ENCODE measurements around the gene C2orf76. TPM values are rescaled to one million over a fixed set of nuclear protein-coding genes. Genes with fewer than 3 reads are reported as not detected.
"Not testable (repeated sequence)": the region's sequence is repeated elsewhere in the genome, so short reads cannot be mapped to it uniquely, and the experiment has no call there.

Gene C2orf76
- total RNA-seq, 1 experiment from 2014 or later, result 11.2 TPM

DNA sequence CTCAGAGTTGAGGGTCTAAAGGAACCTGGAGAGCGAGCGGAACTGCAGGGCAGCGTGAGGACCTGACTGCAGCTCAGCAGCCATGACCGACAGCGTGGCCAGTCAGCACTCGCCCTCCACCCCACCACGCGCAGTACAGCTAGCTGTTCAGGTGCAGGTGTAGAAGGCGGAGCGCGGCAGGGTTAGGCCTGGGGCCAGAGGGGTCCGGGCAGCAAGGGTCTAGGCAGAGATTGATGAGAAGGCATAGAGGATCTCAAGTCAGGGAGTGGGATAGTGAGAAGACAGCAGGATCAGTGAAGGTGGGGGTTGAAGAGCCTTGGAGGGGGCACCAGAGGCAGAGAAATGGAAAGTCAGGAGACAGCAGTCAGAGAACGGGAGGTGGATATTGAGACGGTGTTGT lies 72.0 kb downstream of the C2orf76 start:
- DNase-seq (ENCODE audit: low read depth), result no peak

GRCh38 chr2:119293900-119294299 lies 72.7 kb downstream of the C2orf76 start:
- DNase-seq (ENCODE audit: low read depth), result no peak

DNA sequence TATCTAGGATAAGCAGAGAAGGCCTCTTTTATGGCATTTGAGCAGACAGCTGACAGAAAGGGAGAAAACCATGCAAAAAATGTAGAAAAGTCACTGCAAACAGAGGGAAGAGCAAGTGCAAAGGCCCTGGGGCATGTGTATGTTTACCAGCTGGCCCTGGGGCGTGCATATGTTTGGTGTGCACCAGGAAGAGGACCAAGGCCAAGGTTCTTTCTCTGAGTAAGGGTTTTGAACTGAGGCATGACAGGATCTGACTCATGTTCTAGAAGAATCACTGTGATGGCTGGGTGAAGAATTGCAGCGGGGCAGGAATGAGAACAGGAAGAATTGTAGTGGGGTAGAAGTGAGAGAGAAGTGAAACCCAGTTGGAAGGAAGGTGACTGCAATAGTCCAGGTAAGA lies 73.4 kb downstream of the C2orf76 start:
- peak; percentile 41 for DNase-seq (ENCODE audit: low read depth)

DNA sequence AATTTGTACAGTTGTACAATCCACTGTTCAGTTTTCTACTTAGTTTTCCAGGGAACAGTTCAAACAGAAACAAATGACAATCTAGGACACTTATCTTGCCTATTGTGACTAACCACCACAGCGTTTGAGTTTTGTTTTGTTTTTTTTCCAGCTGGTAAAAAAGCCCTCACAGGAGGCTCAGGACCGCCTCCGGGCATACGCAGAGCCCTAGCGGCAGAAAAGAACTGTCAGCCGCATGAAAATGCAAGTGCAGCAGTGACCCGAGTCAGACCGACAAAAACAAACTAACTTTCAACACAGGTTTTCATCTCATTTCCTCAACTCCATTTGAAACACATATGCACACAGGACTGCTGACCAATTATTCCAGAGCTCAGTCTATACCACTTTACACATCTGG lies 74.4 kb downstream of the C2orf76 start:
- DNase-seq (ENCODE audit: low read depth), result peak; percentile 85

- DNase-seq (ENCODE audit: low read depth), result no peak
Observed at GRCh38 chr2:119291588-119292167, 75.0 kb downstream of the C2orf76 start.

DNA sequence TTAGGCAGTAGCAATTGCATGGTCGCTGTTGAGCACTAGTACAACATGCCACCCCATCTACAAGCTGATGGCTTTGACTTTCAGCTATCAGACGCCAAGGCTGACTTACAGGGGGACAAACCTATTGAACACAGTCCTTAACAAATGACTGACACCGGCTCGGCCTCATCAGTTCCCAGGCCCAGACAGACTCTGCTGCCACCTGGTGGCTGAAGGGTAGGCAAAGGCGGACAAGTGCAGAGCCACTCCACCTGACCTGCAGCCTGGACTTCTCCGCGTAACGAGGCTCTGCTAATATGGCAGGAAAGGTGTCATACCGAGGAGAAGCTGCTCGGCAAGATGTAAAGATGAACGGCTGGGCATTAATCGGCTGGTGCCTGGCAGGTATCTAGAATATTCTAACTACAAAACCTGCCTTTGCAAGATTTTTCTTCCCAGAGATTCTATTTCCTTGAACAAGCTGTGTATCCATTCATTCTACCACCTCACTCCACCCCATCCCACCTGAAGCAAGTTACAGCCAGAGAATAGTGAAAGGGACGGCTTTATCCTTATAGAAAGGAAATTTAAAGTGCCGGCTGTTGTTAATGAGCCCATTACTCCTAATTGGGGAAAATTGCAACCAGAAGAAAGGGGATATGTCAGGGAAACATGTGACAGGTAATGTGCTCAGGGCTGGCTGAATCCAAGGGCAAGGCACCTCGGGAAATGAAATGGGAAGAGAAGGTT lies 75.6 kb downstream of the C2orf76 start:
- peak; percentile 27 for DNase-seq (ENCODE audit: low read depth)

DNA sequence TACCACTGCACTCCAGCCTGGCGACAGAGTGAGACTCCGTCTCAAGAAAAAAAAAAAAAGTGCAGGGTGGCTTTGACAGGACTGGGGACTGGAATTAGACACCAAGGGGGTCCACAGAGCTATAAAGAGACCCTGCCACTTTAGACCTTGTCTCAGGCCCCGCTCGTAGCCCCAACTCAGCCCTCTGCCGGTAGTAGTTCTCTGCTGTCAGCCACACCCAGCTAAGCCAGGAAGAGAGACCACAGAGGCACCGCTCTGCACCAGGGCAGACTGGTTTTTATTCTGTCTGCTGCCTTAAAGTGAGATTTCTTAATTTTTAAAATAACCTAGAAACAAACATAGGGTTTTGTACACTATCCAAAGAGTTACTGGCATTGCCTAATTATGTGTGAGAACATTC lies 77.0 kb downstream of the C2orf76 start:
- DNase-seq (ENCODE audit: low read depth), result no peak

DNA sequence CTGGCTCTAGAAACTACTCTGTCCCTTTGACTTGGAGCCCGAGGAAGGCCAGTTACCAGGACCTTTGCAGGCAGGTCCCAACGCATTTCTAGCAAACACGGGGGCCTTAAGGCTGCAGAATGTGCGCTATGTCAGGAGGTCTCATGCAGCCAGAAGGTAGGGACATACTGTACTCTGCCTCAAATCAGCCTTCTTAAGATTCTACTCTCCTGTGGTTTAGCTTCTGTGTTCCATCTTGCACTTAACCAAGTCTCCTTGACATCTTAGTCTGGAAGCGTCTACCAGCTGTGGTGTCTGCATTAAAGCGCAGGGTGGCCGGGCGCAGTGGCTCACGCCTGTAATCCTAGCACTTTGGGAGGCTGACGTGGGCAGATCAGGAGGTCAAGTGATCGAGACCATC lies 77.5 kb downstream of the C2orf76 start:
- peak; percentile 27 for DNase-seq (ENCODE audit: low read depth)

DNA sequence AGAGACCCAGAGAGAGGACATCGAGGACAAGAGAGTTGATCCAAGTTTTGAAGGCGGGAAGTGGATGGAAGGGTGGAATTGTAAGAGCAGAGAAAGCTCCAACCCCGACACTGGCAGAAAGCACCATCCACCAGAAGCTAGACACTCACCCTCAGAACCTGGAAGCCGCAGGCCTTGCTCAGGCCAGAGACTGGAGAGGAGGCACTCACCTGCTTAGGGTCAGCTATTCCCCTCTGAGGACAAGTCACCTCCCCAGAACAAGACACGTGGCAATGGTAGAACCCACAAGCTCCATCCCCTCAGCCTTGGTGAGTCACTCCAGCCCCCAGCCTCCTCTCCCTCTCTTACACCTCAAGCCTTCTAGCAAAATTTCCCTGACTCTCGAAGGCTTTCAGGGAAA lies 78.1 kb downstream of the C2orf76 start:
- no peak for DNase-seq (ENCODE audit: low read depth)

GRCh38 chr2:119286661-119287060 lies 80.0 kb downstream of the C2orf76 start:
- no peak for DNase-seq (ENCODE audit: low read depth)

DNA sequence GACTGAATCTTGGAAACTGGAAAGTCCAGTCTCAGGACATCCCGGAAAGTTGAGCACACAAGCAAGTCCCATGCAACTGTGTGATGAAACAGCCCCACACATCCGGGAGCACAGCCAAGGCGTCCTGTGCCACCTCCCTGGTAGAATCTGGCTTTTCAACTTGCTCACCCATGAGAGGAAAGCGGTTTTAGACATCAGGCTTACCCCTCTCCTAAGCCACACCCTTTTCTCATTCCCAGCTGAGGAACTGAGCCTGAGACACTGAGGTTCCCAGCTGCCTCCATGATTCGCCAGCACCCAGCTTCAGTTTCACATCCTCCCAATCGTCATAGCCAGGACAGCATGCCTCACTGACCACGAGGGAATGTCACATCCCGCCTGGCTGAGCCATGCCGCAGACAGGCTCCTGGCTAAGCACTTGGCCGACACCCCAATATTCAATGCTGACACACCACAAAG lies 82.7 kb downstream of the C2orf76 start:
- DNase-seq (ENCODE audit: low read depth), result peak; percentile 97

DNA sequence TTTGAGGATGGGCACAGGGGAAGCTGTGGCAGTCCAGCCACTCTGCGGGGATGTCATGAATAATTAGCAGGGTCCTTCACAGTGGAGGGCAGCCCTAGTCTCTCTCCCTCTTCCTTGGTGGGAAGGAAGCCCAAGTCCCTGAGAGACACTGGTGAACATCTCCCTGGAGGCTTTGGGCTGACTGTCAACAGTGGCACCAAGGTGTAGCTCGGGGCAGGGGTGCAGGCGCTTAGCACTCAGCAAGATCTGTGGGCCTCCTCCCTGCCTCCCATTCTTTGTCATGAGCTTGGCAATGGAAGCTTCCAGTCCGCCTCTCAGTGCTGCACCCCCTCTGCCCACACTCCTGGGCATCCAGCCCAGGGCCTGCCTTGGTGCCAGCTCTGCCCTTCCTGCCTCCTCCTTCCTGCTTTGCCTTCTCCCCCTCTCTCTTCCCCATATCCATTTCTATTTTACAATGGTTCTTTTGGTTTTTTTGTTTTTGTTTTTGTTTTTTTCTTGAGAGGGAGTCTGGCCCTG lies 83.6 kb downstream of the C2orf76 start:
- DNase-seq (ENCODE audit: low read depth), result peak; percentile 70

DNA sequence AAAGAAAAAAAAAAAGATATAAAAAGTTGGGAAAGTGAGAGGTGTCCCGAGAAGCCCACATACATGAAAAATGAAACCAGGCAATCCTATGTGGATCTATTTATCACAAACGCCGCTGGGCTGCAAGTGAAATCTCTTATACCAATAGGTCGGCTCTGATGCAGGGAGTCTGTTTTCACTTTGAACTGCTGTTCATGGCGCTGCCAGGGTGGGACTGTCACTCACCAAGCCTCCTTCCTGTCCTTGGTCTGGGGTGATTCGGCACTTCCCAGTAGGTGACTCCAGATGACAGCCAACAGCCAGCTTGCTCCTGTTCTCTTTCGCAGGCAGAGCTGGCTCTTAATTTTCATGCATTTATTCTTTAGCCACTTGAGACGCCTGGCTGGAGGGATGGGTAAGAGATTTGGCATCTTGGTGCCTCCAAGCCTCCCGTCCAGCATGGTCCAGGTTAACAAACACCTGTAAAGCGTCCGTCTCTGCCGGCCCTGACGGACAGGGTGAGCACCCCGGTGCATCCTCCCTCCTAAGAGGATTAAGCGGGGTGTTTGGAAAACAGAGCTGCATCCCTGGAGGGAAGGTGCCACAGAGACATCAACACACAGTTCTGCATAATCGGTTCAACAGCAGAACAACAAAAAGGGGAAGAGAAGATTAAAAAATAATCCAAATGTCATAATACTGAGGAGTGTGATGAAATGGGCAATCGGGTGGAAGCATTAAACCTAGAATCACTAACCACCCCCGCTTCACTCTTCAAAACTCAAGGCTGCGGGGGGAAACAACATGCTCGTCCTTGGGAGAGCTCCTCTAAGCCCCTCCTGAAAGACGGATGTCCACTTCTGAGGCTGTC lies 84.3 kb downstream of the C2orf76 start:
- DNase-seq (ENCODE audit: low read depth), result no peak

DNA sequence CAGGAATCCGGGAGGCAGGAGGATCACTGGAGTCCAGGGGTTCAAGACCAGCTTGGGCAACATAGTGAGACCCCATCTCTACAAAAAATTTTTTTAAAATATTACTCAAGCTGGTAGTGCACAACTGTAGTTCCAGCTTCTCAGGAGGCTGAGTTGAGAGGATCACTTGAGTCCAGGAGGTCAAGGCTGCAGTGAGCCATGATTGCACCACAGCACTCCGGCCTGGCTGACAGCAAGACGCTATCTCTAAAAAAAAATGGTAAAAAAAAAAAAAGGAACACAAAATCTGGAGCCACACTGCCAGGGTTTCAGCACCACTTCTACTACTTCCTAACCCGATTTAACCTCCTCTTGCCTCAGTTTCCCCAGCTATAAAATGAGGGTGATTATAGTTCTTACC lies 86.0 kb downstream of the C2orf76 start:
- DNase-seq (ENCODE audit: low read depth), result no peak

- no peak for DNase-seq (ENCODE audit: low read depth)
Observed at GRCh38 chr2:119279666-119280065, 87.0 kb downstream of the C2orf76 start.

DNA sequence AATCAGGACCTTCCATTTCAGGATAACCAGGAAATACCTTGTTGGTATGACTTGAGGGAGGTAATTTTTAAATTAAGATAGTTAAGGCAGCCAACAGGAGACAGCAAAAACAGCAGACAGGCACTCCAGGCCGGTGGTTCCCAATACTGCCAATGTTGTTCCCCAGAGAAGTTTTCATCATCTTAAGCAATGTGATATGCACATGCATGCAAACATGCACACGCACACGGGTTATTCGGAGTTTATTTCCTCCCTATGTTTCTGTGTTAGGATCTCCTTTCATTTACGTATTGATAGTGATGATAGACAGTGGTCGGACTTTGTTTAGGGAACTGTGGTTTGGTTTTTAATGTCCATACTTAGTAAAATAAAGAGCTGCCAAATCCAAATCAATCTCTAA lies 87.7 kb downstream of the C2orf76 start:
- DNase-seq (ENCODE audit: low read depth), result no peak

GRCh38 chr2:119278385-119278784 lies 88.2 kb downstream of the C2orf76 start:
- not testable (repeated sequence) for DNase-seq (ENCODE audit: low read depth)

DNA sequence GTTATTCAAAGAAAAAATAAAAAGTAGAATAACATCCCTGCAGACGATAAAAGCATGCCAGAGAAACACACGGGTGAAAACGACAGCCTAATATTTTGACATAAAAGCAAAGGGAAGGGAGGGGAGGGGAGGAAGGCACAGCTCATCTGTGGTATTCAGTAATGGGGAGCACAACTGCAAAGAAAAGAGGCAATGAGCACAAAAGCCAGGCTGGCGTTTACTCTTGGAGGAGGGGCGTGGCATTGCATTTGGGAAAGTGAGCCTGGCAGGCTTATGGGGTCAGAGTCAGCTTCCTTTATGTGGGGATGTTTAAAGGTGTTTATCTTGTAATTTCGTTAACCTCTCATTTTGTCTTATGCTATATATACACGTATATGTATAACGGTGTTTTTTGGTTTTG lies 89.8 kb downstream of the C2orf76 start:
- DNase-seq (ENCODE audit: low read depth), result no peak

GRCh38 chr2:119267604-119268003 lies 99.0 kb downstream of the C2orf76 start:
- no peak for DNase-seq (ENCODE audit: low read depth)

GRCh38 chr2:119266091-119266589 lies 100.5 kb downstream of the C2orf76 start:
- DNase-seq (ENCODE audit: low read depth), result no peak

DNA sequence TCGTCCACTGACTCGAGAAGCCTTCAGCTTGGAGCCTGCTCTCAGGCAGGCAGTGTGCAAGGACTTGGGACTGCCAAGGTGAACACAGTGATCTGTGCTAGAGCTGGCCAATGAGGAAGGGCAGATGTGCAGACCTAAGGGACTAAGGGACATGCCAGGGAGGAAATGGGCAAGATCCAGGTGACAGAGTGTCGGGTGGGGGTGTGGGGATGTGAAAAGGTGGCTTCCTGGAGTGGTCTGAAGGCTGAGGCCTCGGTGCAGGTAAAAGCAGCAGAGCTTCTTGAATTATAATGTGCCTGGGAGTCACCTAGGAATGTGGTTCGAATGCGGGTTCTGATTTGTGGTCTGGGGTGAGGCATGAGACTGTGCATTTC lies 101.0 kb downstream of the C2orf76 start:
- no peak for DNase-seq (ENCODE audit: low read depth)
